Measurements from ENCODE around the gene INF2.
"Not testable (repeated sequence)": the region's sequence is repeated elsewhere in the genome, so short reads cannot be mapped to it uniquely, and the experiment has no call there.

INF2 gene

GRCh38 chr14:104669697-104670096 is 19.7 kb upstream of the INF2 start:
- DNase-seq (ENCODE audit: low read depth in 1 of 2, low spot score in 1 of 2): no peak
- Histone ChIP-seq H3K27me3 (ENCODE audit: insufficient read depth, poor library complexity, severe bottlenecking) (no peaks in the 10 kb centered on the region), H3K27ac (replicated peaks) (no peak overlapping the region), H3K4me3 (replicated peaks; ENCODE audit: insufficient read depth, low read length) (no peak overlapping the region)
- no peak for TF ChIP-seq REST (IDR thresholded peaks at IDR 0.05; ENCODE audit: insufficient replicate concordance, low read depth)
- TF ChIP-seq POLR2AphosphoS5 (IDR thresholded peaks at IDR 0.05; ENCODE audit: low read depth): no peak
- TF ChIP-seq CTCF (IDR thresholded peaks at IDR 0.05; ENCODE audit: insufficient read depth, low read length): no peak

GRCh38 chr14:104671330-104671977 is 18.0 kb upstream of the INF2 start:
- not testable (repeated sequence) for H3K27ac ChIP-seq (replicated peaks); H3K4me3 ChIP-seq (replicated peaks; ENCODE audit: insufficient read depth, low read length); DNase-seq (ENCODE audit: low read depth in 1 of 2, low spot score in 1 of 2); H3K27me3 ChIP-seq (ENCODE audit: insufficient read depth, poor library complexity, severe bottlenecking)

GRCh38 chr14:104672119-104672518 is 17.3 kb upstream of the INF2 start:
- H3K4me3 ChIP-seq (replicated peaks; ENCODE audit: insufficient read depth, low read length); DNase-seq (ENCODE audit: low read depth in 1 of 2, low spot score in 1 of 2); H3K27ac ChIP-seq (replicated peaks); H3K27me3 ChIP-seq (ENCODE audit: insufficient read depth, poor library complexity, severe bottlenecking): not testable (repeated sequence)

GRCh38 chr14:104673481-104673880 is 15.9 kb upstream of the INF2 start:
- no peak for DNase-seq (ENCODE audit: low read depth in 1 of 2, low spot score in 1 of 2)
- no peaks in the 10 kb centered on the region for H3K27me3 ChIP-seq (ENCODE audit: insufficient read depth, poor library complexity, severe bottlenecking)
- TF ChIP-seq REST (IDR thresholded peaks at IDR 0.05; ENCODE audit: insufficient replicate concordance, low read depth) (no peak), GABPA (IDR thresholded peaks at IDR 0.05; ENCODE audit: low read depth) (no peak), SPI1 (IDR thresholded peaks at IDR 0.05; ENCODE audit: borderline replicate concordance, low read depth) (no peak), CTCF (IDR thresholded peaks at IDR 0.05; ENCODE audit: insufficient read depth, low read length) (no peak)
- H3K4me3 ChIP-seq (replicated peaks; ENCODE audit: insufficient read depth, low read length): no peak overlapping the region
- H3K27ac ChIP-seq (replicated peaks): no peak overlapping the region

GRCh38 chr14:104675447-104675846 is 14.0 kb upstream of the INF2 start:
- Histone ChIP-seq H3K27ac (replicated peaks) (no peak overlapping the region), H3K27me3 (ENCODE audit: insufficient read depth, poor library complexity, severe bottlenecking) (no peaks in the 10 kb centered on the region), H3K4me3 (replicated peaks; ENCODE audit: insufficient read depth, low read length) (no peak overlapping the region)
- TF ChIP-seq CTCF (IDR thresholded peaks at IDR 0.05; ENCODE audit: insufficient read depth, low read length): no peak
- TF ChIP-seq GABPA (IDR thresholded peaks at IDR 0.05; ENCODE audit: low read depth): no peak
- no peak for TF ChIP-seq REST (IDR thresholded peaks at IDR 0.05; ENCODE audit: insufficient replicate concordance, low read depth)
- TF ChIP-seq SPI1 (IDR thresholded peaks at IDR 0.05; ENCODE audit: borderline replicate concordance, low read depth): no peak
- no peak for TF ChIP-seq POLR2AphosphoS5 (IDR thresholded peaks at IDR 0.05; ENCODE audit: low read depth)
- DNase-seq (ENCODE audit: low read depth in 1 of 2, low spot score in 1 of 2): no peak
